GM18909 (cell line): ENCODE results near the gene CREBL2.
"Not testable (repeated sequence)": the region's sequence is repeated elsewhere in the genome, so short reads cannot be mapped to it uniquely, and the experiment has no call there.

Experiments used
- ATAC-seq: cut with Tn5 transposase; IDR thresholded peaks from one replicate; pipeline ENCODE4 v1.9.1; 2021; ENCODE audit warnings: mild to moderate bottlenecking; ENCODE audit not compliant: unreplicated experiment, poor library complexity

CREBL2 gene, protein sequence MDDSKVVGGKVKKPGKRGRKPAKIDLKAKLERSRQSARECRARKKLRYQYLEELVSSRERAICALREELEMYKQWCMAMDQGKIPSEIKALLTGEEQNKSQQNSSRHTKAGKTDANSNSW

DNA sequence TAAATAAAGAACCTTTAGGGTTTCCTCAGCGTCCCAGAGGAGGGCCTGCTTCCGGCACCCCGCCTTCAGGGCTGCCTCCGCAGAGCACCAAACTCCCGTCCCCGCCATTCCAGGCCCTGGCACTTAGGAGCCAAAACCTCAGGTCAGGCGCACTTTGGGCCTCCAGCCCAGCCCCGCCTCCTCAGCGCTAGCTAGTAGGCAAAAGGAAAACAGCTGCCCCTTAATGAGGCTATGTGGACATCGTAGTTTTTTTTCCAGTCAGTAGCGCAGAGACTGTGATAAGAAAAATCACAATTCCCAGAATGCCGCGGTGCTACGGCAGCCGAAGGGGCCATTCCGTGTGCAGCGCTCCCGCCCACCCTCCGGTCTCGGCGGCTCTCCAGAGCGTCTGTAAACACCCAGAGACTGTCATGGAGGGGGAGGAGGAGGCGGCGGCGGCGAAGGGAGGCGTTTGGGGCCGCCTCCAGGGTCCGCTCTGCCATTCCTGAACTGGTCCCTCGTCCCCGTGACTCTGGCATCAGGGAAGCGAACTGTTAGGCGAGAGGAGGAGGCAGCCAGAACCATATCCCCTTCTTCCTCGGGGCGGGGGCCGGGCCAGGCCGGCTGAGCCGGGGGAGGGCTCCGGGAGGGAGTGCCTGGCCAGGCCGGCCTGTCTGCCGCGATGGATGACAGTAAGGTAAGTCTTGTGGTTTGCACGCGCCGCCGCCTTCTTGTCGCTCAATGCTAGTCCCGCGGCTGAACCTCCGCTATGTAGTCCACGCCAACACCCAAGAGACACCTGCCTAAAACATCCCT lies at the start of gene CREBL2:
Gene CREBL2, plus strand, starts transcription at position 365 of the 795 bp plus-strand sequence. Its CDS starts 297 bp downstream, at position 662.
- ATAC-seq: peak; percentile 86

DNA sequence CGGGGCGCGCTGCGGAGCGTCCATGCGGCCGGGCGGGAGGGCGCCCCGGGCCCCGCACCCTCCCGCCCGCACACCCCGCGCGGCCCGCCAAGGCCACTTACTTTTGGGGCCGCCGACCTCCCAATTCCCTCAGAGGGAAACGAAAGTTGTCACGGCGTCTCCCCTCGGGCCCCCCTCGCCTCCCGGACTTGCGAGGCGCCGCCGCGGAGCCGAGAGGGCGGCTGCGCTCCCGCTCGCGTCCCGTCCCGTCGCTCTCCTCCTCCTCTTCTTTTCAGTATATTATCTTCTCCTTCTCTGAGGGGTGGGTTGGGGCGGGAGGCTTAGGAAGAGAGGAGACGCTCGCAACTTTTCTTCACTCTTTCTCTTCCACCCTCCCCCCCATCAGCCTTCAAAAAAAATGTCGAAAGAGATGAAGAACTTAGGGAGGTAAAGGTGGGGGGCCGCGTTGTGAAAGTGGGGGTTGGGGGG lies 49.6 kb upstream of the CREBL2 start:
- ATAC-seq: no peak

DNA sequence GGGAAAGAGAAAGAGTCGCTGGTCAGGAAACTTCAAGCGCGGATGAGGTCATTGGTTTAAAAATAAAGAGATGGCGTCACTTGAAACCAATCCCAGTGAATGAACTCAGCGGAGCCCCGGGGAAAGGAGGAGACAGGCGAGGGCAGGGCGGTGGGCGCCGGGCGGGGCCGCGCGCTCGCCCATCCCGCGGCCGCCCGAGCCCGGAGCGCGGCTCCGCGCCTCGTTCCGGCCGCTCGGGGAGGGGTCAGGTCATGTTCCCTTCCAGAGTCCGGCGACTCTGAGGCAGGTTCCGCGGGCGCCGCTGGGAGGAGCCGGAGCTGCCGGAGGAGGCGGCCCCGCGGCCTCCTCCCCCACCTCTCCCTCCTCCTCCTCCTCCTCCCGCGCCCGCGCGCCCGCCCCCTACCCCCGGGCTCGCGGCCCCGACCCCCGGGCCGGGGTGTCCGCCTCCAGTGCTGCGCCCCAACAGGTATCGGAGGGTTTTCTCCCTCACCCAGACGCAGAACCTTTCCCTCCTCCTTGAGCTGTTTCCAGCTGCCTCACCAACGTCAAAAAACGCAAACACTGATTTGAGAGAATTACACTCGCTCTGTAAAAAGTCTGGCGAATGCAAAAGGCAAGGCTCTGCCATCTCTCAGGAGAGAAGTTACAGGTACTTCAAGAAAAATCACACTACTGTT lies 49.0 kb upstream of the CREBL2 start, which contains the start of gene DUSP16:
Gene DUSP16, minus strand, starts transcription at position 279 of the 677 bp plus-strand sequence. CDS start 41,765 bp downstream, outside the sequence.
- peak; percentile 78 for ATAC-seq

DNA sequence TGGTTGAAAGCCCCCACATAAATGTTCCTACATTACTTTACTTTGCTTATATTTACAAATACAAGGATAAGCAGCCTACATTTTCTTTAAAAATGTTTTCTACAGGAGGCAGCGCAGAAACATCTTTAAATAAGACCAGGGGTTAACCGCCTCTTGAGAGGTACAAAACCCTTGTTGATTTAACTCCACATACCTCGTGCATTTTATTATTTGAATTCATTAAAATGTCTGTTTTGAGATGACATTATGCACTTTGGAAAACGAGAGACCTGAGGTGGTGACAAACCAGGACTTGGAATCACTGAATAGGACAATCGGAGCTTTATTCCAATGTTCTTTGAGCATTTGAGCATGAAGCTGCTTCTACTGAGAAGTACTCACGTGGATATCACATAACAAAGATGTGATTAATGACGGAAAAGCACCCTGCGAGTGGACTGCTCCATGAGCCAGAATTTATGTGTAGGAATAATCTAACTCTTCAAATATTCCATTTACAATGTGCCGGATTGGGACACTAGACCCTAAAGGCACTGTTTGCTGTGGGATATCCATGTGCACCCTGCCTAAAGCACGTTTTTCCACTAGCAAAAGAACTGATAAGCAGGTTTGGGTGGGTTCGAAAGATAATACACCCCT lies 48.3 kb upstream of the CREBL2 start:
- no peak for ATAC-seq

DNA sequence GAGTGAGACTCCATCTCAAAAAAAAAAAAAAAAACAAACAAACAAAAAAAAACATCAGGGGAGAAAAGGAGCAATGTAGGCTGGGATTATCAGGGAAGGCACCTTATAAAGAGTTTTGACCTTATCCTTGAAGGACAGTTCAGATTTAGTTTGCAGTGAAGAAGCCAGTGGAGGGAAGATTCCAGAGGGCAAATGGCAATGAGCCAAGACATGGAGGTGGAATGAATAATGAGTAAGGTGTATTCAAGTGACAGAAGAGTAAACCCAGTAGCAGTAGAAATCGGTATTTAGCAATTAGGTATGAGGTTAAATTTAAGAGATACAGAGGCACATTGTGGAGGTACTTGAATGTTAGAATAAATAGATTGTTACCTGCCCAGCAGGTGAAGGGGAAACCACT lies 46.8 kb upstream of the CREBL2 start:
- ATAC-seq: no peak

DNA sequence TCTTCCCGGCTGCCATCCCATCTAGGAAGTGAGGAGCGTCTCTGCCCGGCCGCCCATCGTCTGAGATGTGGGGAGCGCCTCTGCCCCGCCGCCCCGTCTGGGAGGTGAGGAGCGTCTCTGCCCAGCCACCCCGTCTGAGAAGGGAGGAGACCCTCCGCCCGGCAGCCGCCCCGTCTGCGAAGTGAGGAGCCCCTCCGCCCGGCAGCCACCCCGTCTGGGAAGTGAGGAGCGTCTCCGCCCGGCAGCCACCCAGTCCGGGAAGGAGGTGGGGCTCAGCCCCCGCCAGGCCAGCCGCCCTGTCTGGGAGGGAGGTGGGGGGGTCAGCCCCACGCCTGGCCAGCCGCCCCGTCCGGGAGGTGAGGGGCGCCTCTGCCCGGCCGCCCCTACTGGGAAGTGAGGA lies 45.7 kb upstream of the CREBL2 start:
- not testable (repeated sequence) for ATAC-seq

DNA sequence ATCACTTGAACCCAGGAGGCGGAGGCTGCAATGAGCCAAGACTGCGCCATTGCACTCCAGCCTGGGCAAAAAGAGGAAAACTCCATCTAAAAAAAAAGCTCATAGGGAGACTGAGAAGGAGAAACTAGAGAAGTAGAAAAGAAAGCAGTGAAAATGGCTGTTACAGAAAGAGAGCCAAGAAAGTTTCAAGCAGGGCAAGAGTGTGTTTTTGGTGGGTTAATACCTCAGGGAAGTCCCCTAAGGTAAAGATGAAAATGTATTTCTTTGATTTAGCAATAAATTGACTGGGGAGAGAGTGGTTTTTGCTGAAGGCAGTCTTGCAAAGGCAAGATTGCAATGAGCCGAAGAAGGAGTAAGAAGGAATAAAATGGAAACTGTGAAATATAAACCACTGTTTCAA lies 39.0 kb upstream of the CREBL2 start:
- no peak for ATAC-seq

DNA sequence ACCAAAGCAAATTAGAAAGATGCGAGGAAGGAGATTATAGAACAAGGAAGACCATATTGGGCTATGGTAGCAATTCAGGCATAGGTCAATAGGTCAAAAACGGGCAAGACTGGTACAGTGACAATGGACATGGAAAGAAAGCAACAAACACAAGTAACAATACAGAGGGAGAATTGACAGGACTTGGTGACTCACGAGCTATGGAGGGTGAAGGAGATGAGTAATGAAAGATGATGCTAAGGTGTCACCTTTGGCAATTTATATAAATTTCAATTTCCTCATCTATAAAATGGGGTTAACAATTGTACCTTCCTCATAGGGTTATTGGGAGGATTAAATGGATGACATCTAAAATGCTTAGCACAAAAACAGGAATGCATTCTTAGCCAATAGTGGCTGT lies 33.9 kb upstream of the CREBL2 start:
- no peak for ATAC-seq

DNA sequence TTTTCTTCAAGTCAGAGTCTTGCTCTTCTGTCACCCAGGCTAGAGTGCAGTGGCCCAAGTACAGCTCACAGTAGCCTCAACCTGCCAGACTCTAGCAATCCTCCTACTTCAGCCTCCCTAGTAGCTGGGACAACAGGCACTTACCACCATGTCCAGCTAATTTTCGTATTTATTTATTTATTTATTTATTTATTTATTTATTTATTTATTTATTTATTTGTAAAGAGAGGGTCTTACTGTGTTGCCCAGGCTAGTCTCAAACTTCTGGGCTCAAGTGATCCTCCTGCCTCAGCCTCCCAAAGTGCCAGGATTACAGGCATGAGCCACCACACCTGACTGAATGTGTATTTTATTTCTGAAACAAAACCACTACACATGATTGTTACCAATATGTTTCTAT lies 31.0 kb upstream of the CREBL2 start:
- ATAC-seq: not testable (repeated sequence)

DNA sequence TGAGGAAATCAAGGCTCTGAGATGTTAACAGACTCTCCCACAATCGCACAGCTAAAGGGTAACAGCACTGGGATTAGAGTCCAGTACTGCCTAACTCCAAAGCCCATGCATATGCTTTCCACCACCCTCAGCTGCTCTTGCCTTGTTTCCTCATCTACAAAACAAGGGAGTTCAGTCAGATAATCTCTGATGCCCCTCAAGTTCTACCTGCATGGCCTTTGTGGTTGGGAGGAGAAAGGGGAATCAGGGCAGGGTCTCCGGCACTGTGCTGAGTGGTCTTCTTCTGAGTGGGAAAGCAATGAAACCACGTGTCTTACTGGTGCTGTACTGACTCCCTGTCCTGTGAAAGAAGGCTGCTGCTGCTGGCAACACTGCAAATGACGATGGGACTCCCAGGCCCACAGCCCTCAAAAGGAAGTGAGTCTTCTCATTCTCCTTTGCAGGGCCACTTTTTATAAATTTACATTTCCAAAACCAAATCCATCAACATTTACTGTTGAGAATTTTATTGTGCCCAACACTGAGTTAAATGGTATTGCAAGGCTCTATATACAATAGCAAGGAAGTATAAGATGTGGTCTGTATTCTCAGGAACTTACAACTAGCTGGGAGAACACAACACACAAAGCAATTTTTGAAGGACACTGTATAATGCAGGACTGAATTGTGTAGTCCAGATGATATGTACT lies 29.3 kb upstream of the CREBL2 start:
- ATAC-seq: peak; percentile 43

DNA sequence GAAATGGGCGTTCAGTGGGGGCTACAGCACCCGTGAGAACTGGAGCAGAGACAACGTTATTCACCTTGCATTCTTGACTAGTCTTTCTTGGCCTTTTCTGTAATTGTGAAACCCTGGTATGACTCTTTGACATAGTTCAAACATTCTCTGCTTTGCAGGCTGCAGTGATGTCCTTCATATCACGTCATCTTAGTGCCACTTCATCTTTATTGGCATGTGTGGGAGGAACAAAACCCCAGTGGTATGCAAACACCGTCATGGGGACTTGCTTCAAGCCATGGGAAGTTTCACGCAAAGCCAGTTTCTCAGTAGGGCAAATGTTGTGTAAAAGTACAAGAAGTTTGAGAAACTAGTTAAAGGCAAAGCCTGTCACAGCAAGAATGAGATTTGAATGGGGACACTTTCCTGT lies 28.8 kb upstream of the CREBL2 start:
- ATAC-seq: peak; percentile 94

DNA sequence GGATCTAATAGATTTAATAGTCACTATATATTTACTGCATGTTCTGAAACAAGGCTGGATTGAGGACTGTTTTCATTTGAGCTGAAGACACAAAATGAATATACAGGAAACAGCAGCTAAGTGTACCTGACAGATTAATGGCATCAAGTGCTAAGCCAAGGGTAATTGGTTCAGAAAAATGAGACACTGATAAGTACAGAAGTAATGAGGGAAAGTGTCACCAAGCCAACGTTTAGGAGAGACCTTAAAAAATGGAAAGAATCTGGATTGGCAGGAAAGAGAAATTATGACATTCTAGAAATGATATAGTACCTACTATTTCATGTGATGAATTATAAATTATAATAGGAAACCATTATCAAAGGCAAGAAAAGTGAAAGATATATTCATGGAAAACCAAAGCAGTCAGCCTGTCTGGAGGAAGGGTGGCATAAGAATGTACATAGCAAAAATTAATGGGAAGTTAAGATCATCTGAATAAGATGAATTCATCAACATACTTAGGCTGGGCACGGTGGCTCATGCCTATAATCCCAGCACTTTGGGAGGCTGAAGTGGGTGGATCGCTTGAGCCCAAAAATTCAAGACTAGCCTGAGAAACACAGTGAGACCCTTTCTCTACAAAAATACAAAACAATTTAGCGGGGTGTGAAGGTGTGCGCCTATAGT lies 28.0 kb upstream of the CREBL2 start:
- peak; percentile 2 for ATAC-seq

DNA sequence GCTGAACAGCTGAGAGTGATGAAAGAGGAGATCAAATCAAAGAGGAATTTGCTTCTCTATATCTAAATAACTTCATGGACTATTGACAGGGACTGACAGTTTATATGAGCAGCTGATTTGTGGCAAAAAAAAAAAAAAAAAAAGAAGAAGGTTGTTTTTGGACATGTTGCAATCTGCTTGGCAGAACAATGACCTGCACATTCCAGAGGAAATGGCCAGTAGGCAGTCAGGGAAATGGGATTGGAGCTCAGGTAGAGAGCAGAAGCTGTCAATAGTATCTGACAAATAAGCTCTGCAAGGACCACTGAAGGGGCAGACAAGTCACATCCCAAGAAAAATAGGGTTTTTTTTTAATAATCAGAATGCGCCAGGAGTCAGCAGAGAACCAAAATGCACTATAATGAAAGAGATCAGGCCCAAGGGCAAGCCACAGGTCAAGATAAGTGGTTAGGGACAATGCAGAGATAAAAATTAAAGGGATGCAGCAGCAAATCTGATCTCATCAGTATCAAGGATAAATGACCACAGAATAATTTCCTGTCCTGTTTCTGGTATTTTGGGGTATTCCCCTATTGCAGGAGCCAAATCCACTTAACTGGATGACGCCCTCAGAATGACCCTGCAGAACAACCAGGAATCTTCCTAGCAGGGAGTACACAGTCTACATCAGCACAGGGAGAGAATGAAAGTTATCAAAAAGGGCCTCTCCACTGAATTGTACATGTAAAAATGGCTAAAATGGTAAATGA lies 26.4 kb upstream of the CREBL2 start:
- no peak for ATAC-seq

DNA sequence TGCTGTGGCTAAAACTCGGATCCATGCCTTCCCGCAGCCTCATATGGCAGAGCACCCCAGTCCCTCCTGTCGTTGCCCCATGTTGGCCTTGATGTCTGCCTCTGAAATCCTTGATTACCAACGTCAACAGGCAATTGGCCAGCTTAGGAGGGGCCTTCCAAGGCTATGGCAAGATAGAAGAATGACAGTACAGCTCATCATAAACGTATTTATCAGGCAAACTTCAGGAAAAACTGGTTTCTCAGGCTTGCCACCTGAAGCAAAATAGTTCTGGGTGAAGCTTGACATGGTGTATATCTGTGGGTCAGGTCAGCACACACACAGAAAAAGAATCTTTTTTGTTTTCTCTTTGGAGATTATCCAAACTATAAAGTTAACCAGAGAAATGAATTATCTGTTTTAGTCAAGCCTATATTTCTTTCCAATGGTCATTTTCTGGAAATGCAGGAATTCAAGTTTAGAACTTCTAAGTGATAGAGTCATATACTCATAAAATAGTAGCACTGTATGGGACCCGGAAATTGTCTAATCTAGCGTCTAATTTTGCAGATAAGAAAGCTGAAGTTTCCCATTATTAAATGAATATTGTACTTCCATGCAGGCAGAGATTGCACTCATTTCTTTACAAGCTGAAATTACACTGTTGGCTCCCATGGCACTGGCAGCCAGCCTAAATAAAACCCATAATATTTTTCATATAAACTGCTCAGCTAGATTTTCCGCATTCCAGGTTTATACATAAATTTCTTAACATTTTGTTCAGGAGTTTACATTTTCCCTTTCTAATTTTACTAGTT lies 24.6 kb upstream of the CREBL2 start:
- ATAC-seq: no peak

DNA sequence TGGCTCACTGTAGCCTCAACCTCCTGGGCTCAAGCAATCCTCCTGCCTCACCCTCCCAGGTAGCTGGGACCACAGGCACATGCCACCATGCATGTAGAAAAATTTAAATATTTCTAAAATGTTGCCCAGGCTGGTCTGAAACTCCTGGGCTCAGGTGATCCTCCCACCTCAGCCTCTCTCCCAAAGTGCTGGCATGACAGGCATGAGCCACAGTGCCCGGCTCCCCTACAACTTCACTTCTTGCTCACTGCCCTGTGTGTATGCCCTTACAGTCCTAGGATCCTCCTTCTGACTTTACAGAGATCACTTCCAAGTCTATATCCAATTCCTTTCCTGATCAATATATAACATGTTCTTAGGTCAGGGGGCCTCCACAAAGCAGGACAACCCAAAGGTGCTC lies 23.8 kb upstream of the CREBL2 start:
- ATAC-seq: no peak

DNA sequence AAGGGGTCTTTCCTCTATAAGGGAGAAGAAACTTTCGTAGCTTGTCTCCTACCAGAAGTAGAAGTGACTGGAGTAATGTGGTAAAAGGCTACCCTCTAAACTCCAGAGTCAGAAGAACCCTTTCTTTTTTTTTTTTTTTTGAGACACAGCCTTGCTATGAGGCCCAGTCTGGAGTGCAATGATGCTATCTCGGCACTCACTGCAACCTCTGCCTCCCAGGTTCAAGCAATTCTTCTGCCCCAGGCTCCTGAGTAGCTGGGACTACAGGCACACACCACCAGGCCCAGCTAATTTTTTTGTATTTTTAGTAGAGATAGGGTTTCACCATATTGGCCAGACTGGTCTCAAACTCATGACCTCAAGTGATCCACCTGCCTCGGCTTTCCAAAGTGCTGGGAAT lies 23.2 kb upstream of the CREBL2 start:
- ATAC-seq: not testable (repeated sequence)

DNA sequence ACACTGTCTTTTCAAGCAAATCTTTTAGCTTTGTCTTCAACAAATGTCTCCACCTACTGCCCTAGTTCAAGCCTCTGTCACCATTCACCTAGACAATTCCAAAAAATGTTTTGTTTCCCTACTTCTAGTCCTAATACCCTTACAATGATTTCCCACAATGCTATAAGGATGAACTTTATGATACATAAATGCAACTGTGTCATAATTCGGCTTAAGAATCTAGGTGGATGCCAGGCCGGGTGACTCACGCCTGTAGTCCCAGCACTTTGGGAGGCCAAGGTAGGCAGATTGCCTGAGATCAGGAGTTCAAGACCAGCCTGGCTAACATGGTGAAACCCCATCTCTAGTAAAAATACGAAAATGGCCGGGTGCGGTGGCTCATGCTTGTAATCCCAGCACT lies 20.7 kb upstream of the CREBL2 start:
- ATAC-seq: no peak

DNA sequence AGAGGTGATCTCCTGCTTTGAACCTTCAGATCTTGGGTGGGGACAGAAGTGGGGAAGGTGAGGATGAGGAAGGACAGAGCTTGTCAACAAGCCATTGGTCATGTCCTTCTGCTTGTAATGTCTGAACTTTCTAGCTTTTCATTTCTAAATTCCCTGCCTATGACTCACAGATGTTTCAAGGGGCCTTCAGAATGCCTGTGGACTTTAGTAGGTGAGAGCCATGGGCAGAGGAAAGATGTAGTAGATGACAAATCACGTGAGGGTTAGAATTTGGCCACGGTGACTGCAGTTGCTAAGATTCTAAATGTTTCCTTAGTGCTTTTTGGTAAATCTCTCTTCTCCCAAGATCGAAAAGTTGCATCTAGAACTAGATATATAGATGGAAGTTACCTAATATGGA lies 18.7 kb upstream of the CREBL2 start:
- no peak for ATAC-seq
